Measurements from ENCODE around the gene PEAK3.

Gene PEAK3

GRCh38 chr19:2288338-2288817 is 6.4 kb upstream of the PEAK3 start:
- no peak overlapping the region for H3K4me3 ChIP-seq (ENCODE audit: low read depth, low read length)

GRCh38 chr19:2287585-2288337 is 5.8 kb upstream of the PEAK3 start:
- no peak for TF ChIP-seq CTCF (IDR thresholded peaks at IDR 0.05; ENCODE audit: borderline replicate concordance, insufficient read depth, low read depth, low read length)
- no peak overlapping the region for H3K4me3 ChIP-seq (ENCODE audit: low read depth, low read length)

More at GRCh38 chr19:2288338-2288817, 6.4 kb upstream of the PEAK3 start:
- TF ChIP-seq CTCF (IDR thresholded peaks at IDR 0.05; ENCODE audit: borderline replicate concordance, insufficient read depth, low read depth, low read length) = no peak

GRCh38 chr19:2286402-2287140 is 4.6 kb upstream of the PEAK3 start:
- no peak for TF ChIP-seq CTCF (IDR thresholded peaks at IDR 0.05; ENCODE audit: borderline replicate concordance, insufficient read depth, low read depth, low read length)
- no peak overlapping the region for H3K4me3 ChIP-seq (ENCODE audit: low read depth, low read length)

GRCh38 chr19:2283835-2284507 is 2.0 kb upstream of the PEAK3 start:
- TF ChIP-seq CTCF (IDR thresholded peaks at IDR 0.05; ENCODE audit: borderline replicate concordance, insufficient read depth, low read depth, low read length) = no peak

GRCh38 chr19:2282862-2283237 is 875 bp upstream of the PEAK3 start:
- TF ChIP-seq CTCF (IDR thresholded peaks at IDR 0.05; ENCODE audit: borderline replicate concordance, insufficient read depth, low read depth, low read length) = no peak
- H3K4me3 ChIP-seq (ENCODE audit: low read depth, low read length) = no peak overlapping the region

More at GRCh38 chr19:2283835-2284507, 2.0 kb upstream of the PEAK3 start:
- no peak overlapping the region for H3K4me3 ChIP-seq (ENCODE audit: low read depth, low read length)

GRCh38 chr19:2281265-2282061 is 512 bp downstream of the PEAK3 start:
- H3K4me3 ChIP-seq (ENCODE audit: low read depth, low read length) = peak overlapping the region; percentile 37

All from GM12875 (cell line).